NCI-H2171 (cell line): ENCODE results near the gene SSUH2.

Source experiments
- DNase-seq: peaks from one replicate; lab custom pipeline; 2025; lab: John Stamatoyannopoulos, UW

The SSUH2 gene

DNA sequence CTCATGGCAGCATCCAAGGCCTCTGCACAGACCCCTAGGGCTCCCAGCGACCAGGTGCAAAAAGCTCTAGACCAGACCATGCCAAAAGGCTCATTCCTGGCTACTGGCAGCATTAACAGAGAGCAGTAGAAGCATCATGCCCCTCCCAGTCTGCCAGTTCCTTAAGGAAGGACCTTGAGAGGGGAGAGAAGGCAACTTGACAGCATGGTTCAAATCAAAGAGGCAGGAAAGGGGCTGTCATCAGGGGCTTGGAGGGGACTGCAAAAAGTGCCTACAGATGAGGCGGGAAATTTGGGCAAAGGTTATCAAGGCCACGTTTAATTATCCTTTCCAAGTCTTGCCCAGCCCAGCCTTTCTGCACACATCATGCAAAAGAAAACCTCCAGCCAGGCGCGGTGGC, 64.7 kb downstream of the SSUH2 start:
- DNase-seq = no peak

DNA sequence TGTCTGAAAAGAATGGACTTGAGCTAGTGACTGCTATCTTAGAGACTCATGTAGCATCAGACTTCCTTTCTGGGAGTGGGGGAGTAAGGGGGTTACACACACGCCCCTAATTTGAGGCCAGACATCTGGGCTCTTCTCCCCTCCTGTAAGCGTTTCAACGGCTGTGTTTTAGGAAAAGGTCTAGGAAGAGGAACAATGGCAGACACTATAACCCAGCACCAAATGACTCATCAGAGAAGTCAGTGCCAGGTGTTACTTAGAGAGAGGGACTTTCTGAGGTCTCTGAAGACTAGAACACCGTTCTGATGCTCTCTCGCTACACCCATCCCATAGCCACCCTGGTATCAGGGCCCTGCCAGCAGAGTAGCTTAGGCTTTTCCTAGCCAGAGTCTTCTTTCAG, 65.5 kb downstream of the SSUH2 start:
- no peak for DNase-seq

GRCh38 chr3:8578282-8578681, 66.3 kb downstream of the SSUH2 start:
- DNase-seq = no peak

- no peak for DNase-seq
These were observed 67.6 kb downstream of the SSUH2 start for GRCh38 chr3:8576841-8577571.

DNA sequence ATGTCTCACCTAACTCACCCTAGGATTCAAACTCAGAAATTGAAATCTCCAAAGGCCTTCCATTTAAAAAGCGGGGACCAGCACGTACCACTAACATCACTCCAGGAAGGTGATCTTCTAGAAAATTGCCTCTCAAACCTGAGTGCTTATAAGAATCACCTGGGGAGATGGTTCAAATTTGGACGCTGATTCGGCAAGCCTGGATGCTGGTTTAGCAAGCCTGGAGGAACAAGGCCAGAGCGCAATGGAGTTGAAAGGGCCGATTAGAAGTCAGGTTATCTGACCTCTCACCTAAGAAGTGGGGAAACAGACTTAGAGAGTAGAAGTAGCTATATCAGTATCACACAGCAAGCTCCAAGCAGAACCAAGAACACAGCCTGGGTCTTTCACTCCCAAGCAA, 68.2 kb downstream of the SSUH2 start:
- no peak for DNase-seq

DNA sequence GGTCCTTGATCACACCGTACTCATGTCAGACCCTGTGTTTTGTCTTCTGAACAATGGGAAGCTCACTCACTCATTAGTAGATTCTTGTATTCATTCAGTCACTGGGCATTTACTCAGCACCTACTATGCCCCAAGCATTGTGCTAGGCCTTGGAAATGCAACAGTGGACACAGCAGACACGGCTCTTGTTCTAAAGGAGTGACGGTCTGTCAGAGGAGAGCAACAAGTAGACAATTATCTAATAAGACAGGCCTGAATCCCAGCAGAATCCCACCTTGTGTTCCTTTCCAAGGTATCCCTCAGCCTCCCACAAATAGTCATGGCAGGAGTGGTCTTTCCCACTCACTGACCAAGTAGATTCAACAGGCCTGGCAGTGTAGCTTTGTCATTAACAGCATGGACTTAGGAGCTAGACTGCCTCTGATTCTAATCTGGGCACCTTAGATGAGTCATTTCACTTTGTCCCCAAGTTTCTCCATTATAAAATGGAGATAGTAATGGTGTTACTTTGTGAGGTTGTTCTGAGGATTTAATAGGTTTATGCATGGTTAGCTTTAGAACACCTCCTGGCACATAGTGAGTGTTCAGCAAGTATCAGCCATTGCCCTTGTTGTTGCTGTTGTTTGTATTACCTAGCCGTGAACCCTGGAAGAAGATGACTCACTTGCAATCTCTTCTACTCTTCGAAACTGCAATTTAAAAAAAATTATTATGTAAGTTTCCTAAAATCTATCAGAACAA, 69.1 kb downstream of the SSUH2 start:
- no peak for DNase-seq

GRCh38 chr3:8574670-8575322, 69.8 kb downstream of the SSUH2 start:
- DNase-seq = no peak

DNA sequence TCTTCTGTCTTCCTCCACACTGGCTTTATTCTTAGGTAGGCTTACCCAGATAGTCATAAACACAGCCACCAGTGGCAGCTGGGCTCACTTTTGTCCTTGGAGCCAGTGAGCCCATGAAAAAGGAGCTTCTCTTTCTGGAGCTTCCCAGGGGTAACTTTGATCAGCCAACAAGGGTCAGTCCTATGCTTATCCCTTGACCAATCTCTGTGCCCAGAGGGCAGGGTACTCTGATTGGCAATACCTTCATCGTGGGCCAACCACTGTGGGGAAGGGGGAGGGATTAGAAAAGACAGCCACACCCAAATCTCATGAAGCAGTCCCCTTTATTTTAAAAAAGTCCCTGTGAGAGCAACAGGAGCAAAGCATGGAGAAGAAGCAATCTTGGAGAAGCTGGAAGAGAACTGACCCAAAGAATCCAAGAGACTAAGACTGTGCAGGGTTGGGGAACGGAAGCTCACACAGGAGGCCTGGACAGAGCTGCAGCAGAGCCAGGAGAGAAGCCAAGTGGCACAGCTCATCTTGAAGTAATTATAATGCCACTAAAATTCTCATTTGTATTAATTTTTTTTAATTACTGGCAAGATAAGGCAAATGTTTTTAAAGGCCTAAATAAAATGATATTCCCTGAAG, 70.4 kb downstream of the SSUH2 start:
- DNase-seq = no peak

GRCh38 chr3:8573342-8573926, 71.2 kb downstream of the SSUH2 start:
- no peak for DNase-seq

- DNase-seq = no peak
These were observed 73.3 kb downstream of the SSUH2 start for GRCh38 chr3:8571256-8571655.
